HCT116 (cell line): ENCODE results near the gene IMMT. TPM values are rescaled to one million over a fixed set of nuclear protein-coding genes. Genes with fewer than 3 reads are reported as not detected.

Experiments used
- ATAC-seq: fragments of 200-7000 bp; cut with Tn5 transposase; 2 replicates; pipeline ENCODE4 v1.9.1; 2020; ENCODE audit warnings: mild to moderate bottlenecking, moderate library complexity
- BruUV-seq: library from RNA; stranded (reverse); fragments of 400-500 nt; replicated peaks from 2 replicates; lab custom pipeline; 2021; lab: Mats Ljungman, UMichigan
- CTCF ChIA-PET: fragments of 300-600 bp; sonication (Branson Sonifier 250); formaldehyde crosslinking; loops from one replicate; lab custom pipeline; 2021; ENCODE audit warnings: antibody characterized with exemption; lab: Charles Lee
- POLR2A ChIA-PET: fragments of 300-600, 350-600 bp; sonication (Branson Sonifier 250); formaldehyde crosslinking; loops from one replicate; lab custom pipeline; 2021; ENCODE audit warnings: antibody characterized with exemption; lab: Charles Lee
- RAD21 ChIA-PET, 2 experiments: fragments of 300-600 bp; sonication (Branson Sonifier 250); formaldehyde crosslinking; loops; one replicate each; lab custom pipeline; 2023; ENCODE audit warnings: low total read pairs in 2 of 2; ENCODE audit not compliant: uncharacterized antibody in 2 of 2, unreplicated experiment in 2 of 2, low non-redundant PET in 1 of 2; lab: Charles Lee
- DNase-seq: peaks from one replicate; pipeline ENCODE4 v3.0.0-alpha.2; 2010; ENCODE audit warnings: low read depth, low spot score
- H2AFZ ChIP-seq: fragments of 200-600 bp; shearing (Covaris generic), sonication (generic); 2 replicates; pipeline ENCODE4 v1.6.1; 2017; ENCODE audit warnings: low read depth, mixed run types, mixed read lengths, antibody characterized with exemption, low read length; ENCODE audit not compliant: poor library complexity, severe bottlenecking
- H3K27ac ChIP-seq: 2 replicates; pipeline ENCODE4 v1.5.1; 2012; ENCODE audit warnings: low read depth, low read length
- H3K27me3 ChIP-seq: fragments of 200-600 bp; sonication (generic); 2 replicates; pipeline ENCODE4 v1.6.1; 2016; ENCODE audit warnings: mixed run types, low read length, mixed read lengths; ENCODE audit not compliant: insufficient read depth
- H3K36me3 ChIP-seq, 2 experiments: fragments of 200-500 bp in 1 of 2; fragments of 200-600 bp in 1 of 2; sonication (Bioruptor generic) in 1 of 2; sonication (generic) in 1 of 2; 2 replicates each; pipeline versions ENCODE4 v1.5.1 to v1.6.1; 2014 to 2016; ENCODE audit warnings: low read length in 2 of 2, inconsistent platforms in 1 of 2, mixed read lengths in 1 of 2, mixed run types in 1 of 2; ENCODE audit not compliant: insufficient read depth in 2 of 2, control insufficient read depth in 1 of 2
- H3K4me1 ChIP-seq, 2 experiments: fragments of 200-600 bp in 1 of 2; sonication (generic) in 1 of 2; 2 replicates each; pipeline versions ENCODE4 v1.5.1 to v1.6.1; 2012 to 2017; ENCODE audit warnings: low read length in 2 of 2, inconsistent platforms in 1 of 2, mild to moderate bottlenecking in 1 of 2, mixed read lengths in 1 of 2, mixed run types in 1 of 2, moderate library complexity in 1 of 2; ENCODE audit not compliant: insufficient read depth in 2 of 2, control insufficient read depth in 1 of 2
- H3K4me2 ChIP-seq: fragments of 200-600 bp; sonication (generic); 2 replicates; pipeline ENCODE4 v1.6.1; 2017; ENCODE audit warnings: mixed run types, low read length, mixed read lengths
- H3K4me3 ChIP-seq, 2 experiments: fragments of 200-600 bp in 1 of 2; sonication (generic) in 1 of 2; replicated peaks in 1 of 2; 2 replicates each; pipeline ENCODE4 v1.5.1; 2011 to 2016; ENCODE audit warnings: low read length in 2 of 2, control low read depth in 1 of 2, low read depth in 1 of 2, mild to moderate bottlenecking in 1 of 2, mixed read lengths in 1 of 2, mixed run types in 1 of 2
- H3K79me2 ChIP-seq: fragments of 200-600 bp; sonication (generic); 2 replicates; pipeline ENCODE4 v1.6.1; 2017; ENCODE audit warnings: mild to moderate bottlenecking, mixed run types, low read length, moderate library complexity, mixed read lengths; ENCODE audit not compliant: insufficient read depth
- H3K9ac ChIP-seq: fragments of 200-600 bp; sonication (generic); 2 replicates; pipeline ENCODE4 v1.6.1; 2016; ENCODE audit warnings: low read length, mixed read lengths
- H3K9me2 ChIP-seq: fragments of 200-600 bp; sonication (generic), shearing (Covaris generic); 2 replicates; pipeline ENCODE4 v1.6.1; 2017; ENCODE audit warnings: mixed run types, mild to moderate bottlenecking, moderate library complexity; ENCODE audit not compliant: insufficient read depth
- H3K9me3 ChIP-seq, 2 experiments: fragments of 200-500 bp in 1 of 2; fragments of 200-600 bp in 1 of 2; sonication (Bioruptor generic) in 1 of 2; sonication (generic) in 1 of 2; 2 replicates each; pipeline ENCODE4 v1.6.1; 2014 to 2017; ENCODE audit warnings: low read length in 2 of 2, mixed read lengths in 2 of 2, inconsistent platforms in 1 of 2, low read depth in 1 of 2, mild to moderate bottlenecking in 1 of 2, mixed run types in 1 of 2, moderate library complexity in 1 of 2; ENCODE audit not compliant: control insufficient read depth in 1 of 2, insufficient read depth in 1 of 2
- H4K20me1 ChIP-seq: fragments of 200-600 bp; sonication (generic), shearing (Covaris generic); 2 replicates; pipeline ENCODE4 v1.6.1; 2017; ENCODE audit warnings: mixed run types, mild to moderate bottlenecking, moderate library complexity; ENCODE audit not compliant: insufficient read depth
- CBX3 ChIP-seq: IDR thresholded peaks from 2 replicates; pipeline ENCODE4 v1.6.1; 2012; ENCODE audit warnings: low read depth
- EGR1 ChIP-seq: IDR thresholded peaks from 2 replicates; pipeline ENCODE4 v1.6.1; 2012; ENCODE audit warnings: low read depth
- ELF1 ChIP-seq: IDR thresholded peaks from 2 replicates; pipeline ENCODE4 v1.6.1; 2012; ENCODE audit warnings: low read depth, borderline replicate concordance
- EZH2 ChIP-seq: fragments of 200-600 bp; sonication (generic); IDR thresholded peaks from 2 replicates; pipeline ENCODE4 v1.6.1; 2017; ENCODE audit warnings: antibody characterized with exemption, mixed run types
- EZH2phosphoT487 ChIP-seq: fragments of 200-600 bp; IDR thresholded peaks from 2 replicates; pipeline ENCODE4 v1.6.1; 2018; ENCODE audit warnings: antibody characterized with exemption, borderline replicate concordance
- JUND ChIP-seq: IDR thresholded peaks from 2 replicates; pipeline ENCODE4 v1.6.1; 2012
- POLR2A ChIP-seq: IDR thresholded peaks from 2 replicates; pipeline ENCODE4 v1.7.0; 2011; ENCODE audit warnings: borderline replicate concordance; ENCODE audit not compliant: insufficient read depth, insufficient read length; ENCODE audit errors: extremely low read depth
- POLR2AphosphoS5 ChIP-seq: IDR thresholded peaks from 2 replicates; pipeline ENCODE4 v1.6.1; 2011; ENCODE audit warnings: mild to moderate bottlenecking, low read depth, low read length, moderate library complexity
- RAD21 ChIP-seq: IDR thresholded peaks from 2 replicates; pipeline ENCODE4 v1.6.1; 2012; ENCODE audit warnings: low read depth, mild to moderate bottlenecking
- REST ChIP-seq: IDR thresholded peaks from 2 replicates; pipeline ENCODE4 v1.6.1; 2012; ENCODE audit warnings: low read depth
- SP1 ChIP-seq: IDR thresholded peaks from 2 replicates; pipeline ENCODE4 v1.6.1; 2012; ENCODE audit warnings: low read depth
- SRF ChIP-seq: IDR thresholded peaks from 2 replicates; pipeline ENCODE4 v1.6.1; 2012; ENCODE audit warnings: low read depth
- TCF7L2 ChIP-seq: IDR thresholded peaks from 2 replicates; pipeline ENCODE4 v1.7.0; 2011; ENCODE audit warnings: borderline replicate concordance, inconsistent platforms; ENCODE audit not compliant: insufficient read depth, insufficient read length; ENCODE audit errors: extremely low read depth
- YY1 ChIP-seq: IDR thresholded peaks from 2 replicates; pipeline ENCODE4 v1.6.1; 2011; ENCODE audit warnings: low read length, low read depth, moderate library complexity, mild to moderate bottlenecking; ENCODE audit not compliant: insufficient replicate concordance; ENCODE audit errors: extremely low read depth
- ZFX ChIP-seq: fragments of 450-650 bp; IDR thresholded peaks from 2 replicates; pipeline ENCODE4 v1.6.1; 2017
- ZNF274 ChIP-seq: fragments of 200-500 bp; sonication (Bioruptor generic); IDR thresholded peaks from 2 replicates; pipeline ENCODE4 v1.6.1; 2014; ENCODE audit warnings: mild to moderate bottlenecking, low read depth, low read length, inconsistent platforms
- intact Hi-C: fragments of 100-400 bp; cut with micrococcal nuclease; formaldehyde crosslinking; loops from 2 replicates; pipeline ENCODE4 v1.10.0; 2022
- total RNA-seq: library from RNA; stranded (reverse); gene quantifications from one replicate; pipeline ENCODE4 v1.2.1, GENCODE V29; 2021; ENCODE audit not compliant: unreplicated experiment
- TF ChIP-seq, protein P1 (sequence below), 3 experiments: fragments of 200-600 bp in 1 of 3; sonication (generic) in 1 of 3; IDR thresholded peaks in 2 of 3; conservative IDR thresholded peaks in 1 of 3; 2 replicates each; pipeline ENCODE4 v1.5.1; 2012 to 2017; ENCODE audit warnings: low read depth in 2 of 3, low read length in 2 of 3, antibody characterized with exemption in 1 of 3, borderline replicate concordance in 1 of 3, control low read depth in 1 of 3, mild to moderate bottlenecking in 1 of 3, mixed read lengths in 1 of 3, mixed run types in 1 of 3, moderate library complexity in 1 of 3; ENCODE audit not compliant: insufficient read depth in 1 of 3
- TF ChIP-seq, protein P2 (sequence below): IDR thresholded peaks from 2 replicates; pipeline ENCODE4 v1.6.1; 2012
- TF ChIP-seq, protein P3 (sequence below): IDR thresholded peaks from 2 replicates; pipeline ENCODE4 v1.6.1; 2012

Gene IMMT
- total RNA-seq, 1 experiment from 2014 or later, result 125 TPM

DNA sequence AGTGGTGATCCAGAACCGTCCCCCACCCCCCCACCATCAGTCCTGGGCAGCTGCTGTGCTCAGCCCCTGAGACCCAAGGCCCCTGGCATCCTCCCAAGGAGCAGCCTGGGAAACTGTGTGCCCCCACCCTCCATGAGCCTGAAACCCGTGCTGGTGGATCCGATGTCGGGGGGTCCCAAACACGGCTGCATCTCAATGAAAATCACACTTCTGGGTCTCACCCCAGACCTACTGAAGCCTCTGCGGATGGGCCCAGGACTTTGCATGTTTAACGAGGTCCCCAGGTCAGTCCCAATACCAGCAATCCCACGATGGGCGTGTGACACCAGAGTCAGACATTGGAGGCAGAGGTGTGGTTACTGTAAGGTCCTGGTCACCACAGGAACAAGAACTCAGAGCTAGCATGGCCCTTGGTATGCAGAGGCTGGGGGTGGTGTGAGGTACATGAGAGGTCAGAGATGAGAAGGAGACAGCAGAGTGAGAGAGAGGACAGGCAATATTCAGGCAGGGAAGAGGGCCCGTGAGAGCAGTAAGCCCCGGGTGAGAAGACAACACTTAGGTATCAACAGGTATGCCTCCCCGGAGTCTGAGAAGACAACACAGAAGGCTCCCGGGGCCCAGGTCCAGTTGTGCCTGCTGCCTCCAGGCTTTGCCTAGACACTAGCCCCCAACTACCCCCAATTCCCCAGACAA lies 36.6 kb upstream of the IMMT start (continued):
- TF ChIP-seq, protein P1, sequence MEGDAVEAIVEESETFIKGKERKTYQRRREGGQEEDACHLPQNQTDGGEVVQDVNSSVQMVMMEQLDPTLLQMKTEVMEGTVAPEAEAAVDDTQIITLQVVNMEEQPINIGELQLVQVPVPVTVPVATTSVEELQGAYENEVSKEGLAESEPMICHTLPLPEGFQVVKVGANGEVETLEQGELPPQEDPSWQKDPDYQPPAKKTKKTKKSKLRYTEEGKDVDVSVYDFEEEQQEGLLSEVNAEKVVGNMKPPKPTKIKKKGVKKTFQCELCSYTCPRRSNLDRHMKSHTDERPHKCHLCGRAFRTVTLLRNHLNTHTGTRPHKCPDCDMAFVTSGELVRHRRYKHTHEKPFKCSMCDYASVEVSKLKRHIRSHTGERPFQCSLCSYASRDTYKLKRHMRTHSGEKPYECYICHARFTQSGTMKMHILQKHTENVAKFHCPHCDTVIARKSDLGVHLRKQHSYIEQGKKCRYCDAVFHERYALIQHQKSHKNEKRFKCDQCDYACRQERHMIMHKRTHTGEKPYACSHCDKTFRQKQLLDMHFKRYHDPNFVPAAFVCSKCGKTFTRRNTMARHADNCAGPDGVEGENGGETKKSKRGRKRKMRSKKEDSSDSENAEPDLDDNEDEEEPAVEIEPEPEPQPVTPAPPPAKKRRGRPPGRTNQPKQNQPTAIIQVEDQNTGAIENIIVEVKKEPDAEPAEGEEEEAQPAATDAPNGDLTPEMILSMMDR (IDR thresholded peaks at IDR 0.05 in 2 of 3, conservative IDR thresholded peaks at IDR 0.05 in 1 of 3; ENCODE audit: borderline replicate concordance in 1 of 3, insufficient read depth in 1 of 3, low read depth in 2 of 3, low read length in 2 of 3), result no peak
- no peak for TF ChIP-seq YY1
- TF ChIP-seq TCF7L2, result no peak
- TF ChIP-seq, protein P2, sequence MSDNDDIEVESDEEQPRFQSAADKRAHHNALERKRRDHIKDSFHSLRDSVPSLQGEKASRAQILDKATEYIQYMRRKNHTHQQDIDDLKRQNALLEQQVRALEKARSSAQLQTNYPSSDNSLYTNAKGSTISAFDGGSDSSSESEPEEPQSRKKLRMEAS, result no peak
- TF ChIP-seq EGR1, result no peak
- no peak for TF ChIP-seq POLR2A

GRCh38 chr2:86230961-86231360 lies 35.7 kb upstream of the IMMT start:
- TF ChIP-seq, protein P2, result no peak
- TF ChIP-seq SRF, result no peak
- no peak for TF ChIP-seq JUND
- no peak for TF ChIP-seq EZH2
- no peak for TF ChIP-seq ZFX
- TF ChIP-seq SP1, result no peak
- no peak for TF ChIP-seq ZNF274
- no peak for TF ChIP-seq CBX3
- TF ChIP-seq REST, result no peak
- no peak for TF ChIP-seq POLR2AphosphoS5
- no peak for TF ChIP-seq EZH2phosphoT487
- no peak for TF ChIP-seq ELF1
- TF ChIP-seq YY1, result no peak
- no peak for TF ChIP-seq POLR2A
- TF ChIP-seq, protein P3, sequence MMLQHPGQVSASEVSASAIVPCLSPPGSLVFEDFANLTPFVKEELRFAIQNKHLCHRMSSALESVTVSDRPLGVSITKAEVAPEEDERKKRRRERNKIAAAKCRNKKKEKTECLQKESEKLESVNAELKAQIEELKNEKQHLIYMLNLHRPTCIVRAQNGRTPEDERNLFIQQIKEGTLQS, result no peak
- no peak for TF ChIP-seq TCF7L2
- TF ChIP-seq EGR1, result no peak
- no peak for TF ChIP-seq RAD21
- Histone ChIP-seq H4K20me1 (no peaks in the 10 kb centered on the region), H3K36me3 (no peaks in the 10 kb centered on the region), H3K27ac (no peak overlapping the region), H2AFZ (no peak overlapping the region), H3K4me3 (no peak overlapping the region), H3K9me2 (no peaks in the 10 kb centered on the region), H3K9me3 (no peaks in the 10 kb centered on the region), H3K4me1 (no peaks in the 10 kb centered on the region; a peak in 1 of 4 replicates), H3K4me2 (no peak overlapping the region), H3K27me3 (no peaks in the 10 kb centered on the region), H3K9ac (no peak overlapping the region), H3K79me2 (no peaks in the 10 kb centered on the region)
- BruUV-seq, result no TSS peak
- ChIA-PET POLR2A (no interaction called here), CTCF (no interaction called here), RAD21 (no interaction called here)
- DNase-seq (no peak), ATAC-seq (no peak)
- intact Hi-C loops, result no loop called here
